SK-N-MC (cell line): ENCODE results near the gene PLXNA4.

Experiments used
- DNase-seq: peaks from one replicate; pipeline ENCODE4 v3.0.0-alpha.2; 2011; ENCODE audit warnings: low read depth, low spot score
- H3K27ac ChIP-seq: fragments of 200-600 bp; sonication (generic); 2 replicates; pipeline ENCODE4 v1.5.1; 2016; ENCODE audit warnings: mixed run types
- H3K36me3 ChIP-seq: fragments of 200-600 bp; sonication (generic); 2 replicates; pipeline ENCODE4 v1.6.1; 2017; ENCODE audit warnings: antibody characterized with exemption, low read length, mixed read lengths; ENCODE audit not compliant: insufficient read depth
- H3K4me3 ChIP-seq: fragments of 200-600 bp; sonication (generic); 2 replicates; pipeline ENCODE4 v1.5.1; 2016
- H3K9ac ChIP-seq: fragments of 200-600 bp; sonication (generic); 2 replicates; pipeline ENCODE4 v1.8.0; 2017; ENCODE audit warnings: mixed run types, mixed read lengths; ENCODE audit not compliant: insufficient read length
- H3K9me3 ChIP-seq: fragments of 200-600 bp; sonication (generic); 2 replicates; pipeline ENCODE4 v1.6.1; 2017; ENCODE audit warnings: low read depth, mild to moderate bottlenecking, antibody characterized with exemption, low read length, moderate library complexity, mixed read lengths
- EZH2 ChIP-seq: fragments of 200-600 bp; sonication (generic); IDR thresholded peaks from one replicate; pipeline ENCODE4 v1.6.1; 2017; ENCODE audit warnings: antibody characterized with exemption
- FOXP2 ChIP-seq: optimal IDR thresholded peaks from 2 replicates; pipeline ENCODE3; 2011; ENCODE audit warnings: mild to moderate bottlenecking, moderate library complexity; ENCODE audit not compliant: insufficient read depth; ENCODE audit errors: extremely low read length, control extremely low read depth
- POLR2AphosphoS5 ChIP-seq: IDR thresholded peaks from 2 replicates; pipeline ENCODE4 v1.6.1; 2012; ENCODE audit warnings: mild to moderate bottlenecking, low read depth, low read length, borderline replicate concordance

The PLXNA4 gene

GRCh38 chr7:132520591-132521280, 55.5 kb downstream of the PLXNA4 start:
- no peak for TF ChIP-seq EZH2
- no peak for TF ChIP-seq POLR2AphosphoS5
- no peak for TF ChIP-seq FOXP2
- Histone ChIP-seq H3K36me3 (no peaks in the 10 kb centered on the region), H3K27ac (no peak overlapping the region), H3K9ac (no peak overlapping the region), H3K4me3 (no peak overlapping the region), H3K9me3 (no peaks in the 10 kb centered on the region)
- DNase-seq = no peak

GRCh38 chr7:132519936-132520335, 56.3 kb downstream of the PLXNA4 start:
- no peak for DNase-seq
- no peaks in the 10 kb centered on the region for H3K36me3 ChIP-seq
- TF ChIP-seq FOXP2 (no peak), POLR2AphosphoS5 (no peak), EZH2 (no peak)
- no peaks in the 10 kb centered on the region for H3K9me3 ChIP-seq
- no peak overlapping the region for H3K27ac ChIP-seq
- no peak overlapping the region for H3K4me3 ChIP-seq
- no peak overlapping the region for H3K9ac ChIP-seq

GRCh38 chr7:132518839-132519173, 57.5 kb downstream of the PLXNA4 start:
- no peak for DNase-seq
- Histone ChIP-seq H3K27ac (no peak overlapping the region), H3K4me3 (no peak overlapping the region), H3K9ac (no peak overlapping the region), H3K9me3 (no peaks in the 10 kb centered on the region), H3K36me3 (no peaks in the 10 kb centered on the region)
- TF ChIP-seq FOXP2 = no peak
- TF ChIP-seq POLR2AphosphoS5 = no peak
- no peak for TF ChIP-seq EZH2

GRCh38 chr7:132518102-132518838, 58.0 kb downstream of the PLXNA4 start:
- Histone ChIP-seq H3K36me3 (no peaks in the 10 kb centered on the region), H3K9me3 (no peaks in the 10 kb centered on the region), H3K9ac (no peak overlapping the region), H3K4me3 (no peak overlapping the region), H3K27ac (no peak overlapping the region)
- TF ChIP-seq EZH2 (no peak), POLR2AphosphoS5 (no peak), FOXP2 (no peak)
- DNase-seq = no peak

- DNase-seq = no peak
- H3K9me3 ChIP-seq = no peaks in the 10 kb centered on the region
- no peak overlapping the region for H3K9ac ChIP-seq
- no peak overlapping the region for H3K27ac ChIP-seq
- no peaks in the 10 kb centered on the region for H3K36me3 ChIP-seq
- TF ChIP-seq EZH2 = no peak
- no peak for TF ChIP-seq POLR2AphosphoS5
- no peak for TF ChIP-seq FOXP2
- H3K4me3 ChIP-seq = no peak overlapping the region
Measured at GRCh38 chr7:132516042-132516840, 60.0 kb downstream of the PLXNA4 start.

GRCh38 chr7:132515181-132515580, 61.1 kb downstream of the PLXNA4 start:
- Histone ChIP-seq H3K9me3 (no peaks in the 10 kb centered on the region), H3K27ac (no peak overlapping the region), H3K4me3 (no peak overlapping the region), H3K36me3 (no peaks in the 10 kb centered on the region), H3K9ac (no peak overlapping the region)
- TF ChIP-seq EZH2 = no peak
- no peak for TF ChIP-seq FOXP2
- TF ChIP-seq POLR2AphosphoS5 = no peak
- DNase-seq = no peak

GRCh38 chr7:132514430-132514829, 61.8 kb downstream of the PLXNA4 start:
- no peak overlapping the region for H3K4me3 ChIP-seq
- no peak overlapping the region for H3K27ac ChIP-seq

GRCh38 chr7:132511921-132512320, 64.3 kb downstream of the PLXNA4 start:
- Histone ChIP-seq H3K36me3 (no peaks in the 10 kb centered on the region), H3K27ac (no peak overlapping the region), H3K9ac (no peak overlapping the region), H3K9me3 (no peaks in the 10 kb centered on the region), H3K4me3 (no peak overlapping the region)
- DNase-seq = no peak
- TF ChIP-seq POLR2AphosphoS5 (no peak), EZH2 (no peak), FOXP2 (no peak)

More at GRCh38 chr7:132514430-132514829, 61.8 kb downstream of the PLXNA4 start:
- no peak overlapping the region for H3K9ac ChIP-seq
- DNase-seq = no peak
- TF ChIP-seq POLR2AphosphoS5 = no peak
- no peak for TF ChIP-seq EZH2
- TF ChIP-seq FOXP2 = no peak
- H3K9me3 ChIP-seq = no peaks in the 10 kb centered on the region
- H3K36me3 ChIP-seq = no peaks in the 10 kb centered on the region
